Mesenchymal stem cell (in vitro differentiated cells and primary cell): ENCODE data around the gene OR5D13. TPM values are rescaled to one million over a fixed set of nuclear protein-coding genes. Genes with fewer than 3 reads are reported as not detected.

Source experiments
- DNase-seq: peaks from one replicate; pipeline ENCODE4 v3.0.0-alpha.2; 2013
- H2AFZ ChIP-seq: one replicate; pipeline ENCODE4 v1.6.1; 2013; ENCODE audit warnings: low read depth, mild to moderate bottlenecking, control low read depth, inconsistent platforms, low read length, moderate library complexity
- H2AK5ac ChIP-seq: 2 replicates; pipeline ENCODE4 v1.6.1; 2013; ENCODE audit warnings: low read length, moderate library complexity, mild to moderate bottlenecking, inconsistent platforms; ENCODE audit not compliant: severe bottlenecking
- H2BK120ac ChIP-seq: one replicate; pipeline ENCODE4 v1.6.1; 2013; ENCODE audit warnings: low read depth, mild to moderate bottlenecking, inconsistent platforms, low read length, moderate library complexity
- H2BK12ac ChIP-seq, 2 experiments: one replicate each; pipeline ENCODE4 v1.6.1; 2013; ENCODE audit warnings: inconsistent platforms in 2 of 2, low read length in 2 of 2, mild to moderate bottlenecking in 2 of 2, moderate library complexity in 2 of 2, control low read depth in 1 of 2
- H2BK15ac ChIP-seq: one replicate; pipeline ENCODE4 v1.6.1; 2013; ENCODE audit warnings: mild to moderate bottlenecking, low read depth, inconsistent platforms; ENCODE audit not compliant: poor library complexity, severe bottlenecking
- H2BK5ac ChIP-seq: 2 replicates; pipeline ENCODE4 v1.6.1; 2013; ENCODE audit warnings: low read depth, mild to moderate bottlenecking, low read length, control low read depth, inconsistent platforms; ENCODE audit not compliant: poor library complexity, severe bottlenecking
- H3K14ac ChIP-seq, 2 experiments: one replicate each; pipeline ENCODE4 v1.6.1; 2013; ENCODE audit warnings: inconsistent platforms in 2 of 2, low read length in 2 of 2, control low read depth in 1 of 2, mild to moderate bottlenecking in 1 of 2, moderate library complexity in 1 of 2
- H3K18ac ChIP-seq, 2 experiments: one replicate each; pipeline ENCODE4 v1.6.1; 2013; ENCODE audit warnings: inconsistent platforms in 2 of 2, low read length in 2 of 2, control low read depth in 1 of 2, low read depth in 1 of 2, mild to moderate bottlenecking in 1 of 2
- H3K23ac ChIP-seq, 2 experiments: one replicate each; pipeline ENCODE4 v1.6.1; 2013; ENCODE audit warnings: inconsistent platforms in 2 of 2, low read length in 2 of 2, mild to moderate bottlenecking in 2 of 2, moderate library complexity in 2 of 2, control low read depth in 1 of 2
- H3K27ac ChIP-seq: 2 replicates; pipeline ENCODE4 v1.5.1; 2013; ENCODE audit warnings: mild to moderate bottlenecking, moderate library complexity, low read length, control low read depth, inconsistent platforms; ENCODE audit not compliant: poor library complexity, severe bottlenecking
- H3K27me3 ChIP-seq, 2 experiments: 2 replicates each; pipeline versions ENCODE4 v1.6.1 to v1.7.0; 2013; ENCODE audit warnings: low read length in 2 of 2, mild to moderate bottlenecking in 2 of 2, moderate library complexity in 2 of 2, control low read depth in 1 of 2, inconsistent platforms in 1 of 2; ENCODE audit not compliant: control insufficient read depth in 1 of 2, insufficient read depth in 1 of 2
- H3K36me3 ChIP-seq, 2 experiments: 2 replicates each; pipeline versions ENCODE4 v1.6.1 to v1.7.0; 2013; ENCODE audit warnings: low read length in 2 of 2, control low read depth in 1 of 2, inconsistent platforms in 1 of 2, low read depth in 1 of 2, mild to moderate bottlenecking in 1 of 2; ENCODE audit not compliant: insufficient read depth in 2 of 2, control insufficient read depth in 1 of 2
- H3K4ac ChIP-seq, 2 experiments: one replicate each; pipeline ENCODE4 v1.6.1; 2013; ENCODE audit warnings: inconsistent platforms in 2 of 2, low read length in 2 of 2, mild to moderate bottlenecking in 2 of 2, moderate library complexity in 2 of 2, control low read depth in 1 of 2, low read depth in 1 of 2
- H3K4me1 ChIP-seq: 2 replicates; pipeline ENCODE4 v1.6.1; 2013; ENCODE audit warnings: low read depth, low read length, control low read depth; ENCODE audit not compliant: control insufficient read depth, insufficient read depth
- H3K4me2 ChIP-seq: 2 replicates; pipeline ENCODE4 v1.6.1; 2013; ENCODE audit warnings: low read length, mild to moderate bottlenecking, inconsistent platforms; ENCODE audit not compliant: poor library complexity, severe bottlenecking
- H3K4me3 ChIP-seq, 2 experiments: 2 replicates each; pipeline versions ENCODE4 v1.5.1 to v1.7.0; 2013; ENCODE audit warnings: low read length in 2 of 2, mild to moderate bottlenecking in 2 of 2, control low read depth in 1 of 2, low read depth in 1 of 2; ENCODE audit not compliant: insufficient read depth in 1 of 2
- H3K79me1 ChIP-seq: replicated peaks from 2 replicates; pipeline ENCODE4 v1.6.1; 2013; ENCODE audit warnings: mild to moderate bottlenecking, control low read depth, low read length, inconsistent platforms; ENCODE audit not compliant: poor library complexity, severe bottlenecking
- H3K9ac ChIP-seq: 2 replicates; pipeline ENCODE4 v1.7.0; 2013; ENCODE audit warnings: mild to moderate bottlenecking, low read length, moderate library complexity
- H3K9me3 ChIP-seq: 2 replicates; pipeline ENCODE4 v1.7.0; 2013; ENCODE audit warnings: mild to moderate bottlenecking, low read length; ENCODE audit not compliant: control insufficient read depth
- H4K8ac ChIP-seq: one replicate; pipeline ENCODE4 v1.6.1; 2013; ENCODE audit warnings: inconsistent platforms, mild to moderate bottlenecking, low read length, moderate library complexity
- H4K91ac ChIP-seq: one replicate; pipeline ENCODE4 v1.6.1; 2013; ENCODE audit warnings: mild to moderate bottlenecking, low read length, inconsistent platforms
- WGBS: methylation state at CpG from one replicate; pipeline ENCODE4 v1.1.7; 2013; ENCODE audit warnings: mixed read lengths; 5-methylcytosine and 5-hydroxymethylcytosine counted together
- polyA plus RNA-seq, 2 experiments: library from polyadenylated mRNA; stranded (reverse); fragments of 200-250 nt; gene quantifications; one replicate each; pipeline ENCODE4 v1.2.3, GENCODE V29; 2013

OR5D13 gene
- not detected for polyA plus RNA-seq (2013, experiment 1 of 2)
- not detected for polyA plus RNA-seq (2013, experiment 2 of 2)

GRCh38 chr11:55773138-55773537 lies at the start of gene OR5D13:
OR5D13 (plus strand) TSS chr11:55773438; CDS start chr11:55773438, 0 bp downstream.
- H3K14ac ChIP-seq, result no peak within 1 kb of the TSS
- no peak within 1 kb of the TSS for H3K9ac ChIP-seq
- H3K9me3 ChIP-seq, result peaks cover 14% of the 10 kb centered on the region
- no peak within 1 kb of the TSS for H2AK5ac ChIP-seq
- no peak within 1 kb of the TSS for H3K23ac ChIP-seq
- no peaks in the 10 kb centered on the region for H3K36me3 ChIP-seq
- H2BK5ac ChIP-seq, result no peak within 1 kb of the TSS
- no peak within 1 kb of the TSS for H3K27ac ChIP-seq
- no peak within 1 kb of the TSS for H3K4ac ChIP-seq
- no peak within 1 kb of the TSS for H3K4me3 ChIP-seq
- no peak within 1 kb of the TSS for H2BK15ac ChIP-seq
- no peak for DNase-seq
- H3K4me1 ChIP-seq, result no peaks in the 10 kb centered on the region
- no peak within 1 kb of the TSS for H3K18ac ChIP-seq
- H3K27me3 ChIP-seq, result no peaks in the 10 kb centered on the region
- H4K91ac ChIP-seq, result no peak within 1 kb of the TSS
- H3K79me1 ChIP-seq, result no peaks in the 10 kb centered on the region
- H2AFZ ChIP-seq, result no peak within 1 kb of the TSS
- no peak within 1 kb of the TSS for H2BK12ac ChIP-seq
- no peak within 1 kb of the TSS for H4K8ac ChIP-seq
- H3K4me2 ChIP-seq, result no peak within 1 kb of the TSS
- no peak within 1 kb of the TSS for H2BK120ac ChIP-seq

GRCh38 chr11:55726715-55727324 lies 46.4 kb upstream of the OR5D13 start:
- no peak for DNase-seq
- H3K18ac ChIP-seq, result no peak overlapping the region
- no peak overlapping the region for H3K27ac ChIP-seq
- H3K14ac ChIP-seq, result no peak overlapping the region
- no peak overlapping the region for H2BK12ac ChIP-seq
- H2BK120ac ChIP-seq, result no peak overlapping the region
- H3K4me2 ChIP-seq, result no peak overlapping the region
- H4K8ac ChIP-seq, result no peak overlapping the region
- H3K4me1 ChIP-seq, result no peaks in the 10 kb centered on the region
- no peak overlapping the region for H3K4me3 ChIP-seq
- H2AK5ac ChIP-seq, result no peak overlapping the region
- H3K9ac ChIP-seq, result no peak overlapping the region
- peaks cover 4% of the 10 kb centered on the region for H3K9me3 ChIP-seq
- no peaks in the 10 kb centered on the region for H3K36me3 ChIP-seq
- H3K79me1 ChIP-seq, result no peaks in the 10 kb centered on the region
- H2AFZ ChIP-seq, result no peak overlapping the region
- H4K91ac ChIP-seq, result no peak overlapping the region
- H3K4ac ChIP-seq, result no peak overlapping the region
- H3K27me3 ChIP-seq, result no peaks in the 10 kb centered on the region
- no peak overlapping the region for H3K23ac ChIP-seq
- 19% methylated on average over 5 of the region's 5 CpGs for WGBS
- H2BK15ac ChIP-seq, result no peak overlapping the region
- H2BK5ac ChIP-seq, result no peak overlapping the region

- H2AK5ac ChIP-seq, result no peak overlapping the region
- no peak overlapping the region for H2BK15ac ChIP-seq
- no peak overlapping the region for H4K91ac ChIP-seq
- H3K4ac ChIP-seq, result no peak overlapping the region
- H3K14ac ChIP-seq, result no peak overlapping the region
- H4K8ac ChIP-seq, result no peak overlapping the region
- no peak overlapping the region for H3K23ac ChIP-seq
- H3K4me2 ChIP-seq, result no peak overlapping the region
- no peak overlapping the region for H2BK120ac ChIP-seq
- H3K9ac ChIP-seq, result no peak overlapping the region
- H3K27me3 ChIP-seq, result no peaks in the 10 kb centered on the region
- H3K9me3 ChIP-seq, result peaks cover 5% of the 10 kb centered on the region
- DNase-seq, result no peak
- no peak overlapping the region for H3K4me3 ChIP-seq
- no peak overlapping the region for H2AFZ ChIP-seq
- no peaks in the 10 kb centered on the region for H3K4me1 ChIP-seq
- H3K36me3 ChIP-seq, result no peaks in the 10 kb centered on the region
- no peak overlapping the region for H2BK5ac ChIP-seq
- WGBS, result 39% methylated on average over 3 of the region's 3 CpGs
- no peak overlapping the region for H3K18ac ChIP-seq
- H3K79me1 ChIP-seq, result no peaks in the 10 kb centered on the region
- H2BK12ac ChIP-seq, result no peak overlapping the region
- H3K27ac ChIP-seq, result no peak overlapping the region
Observed at GRCh38 chr11:55732936-55733335, 40.3 kb upstream of the OR5D13 start.

GRCh38 chr11:55791606-55792005 lies 18.4 kb downstream of the OR5D13 start:
- Histone ChIP-seq H3K4me2 (no peak overlapping the region), H3K4me3 (no peak overlapping the region), H2AK5ac (no peak overlapping the region), H3K9ac (no peak overlapping the region), H2BK5ac (no peak overlapping the region), H3K4me1 (no peaks in the 10 kb centered on the region), H3K23ac (no peak overlapping the region), H3K27me3 (no peaks in the 10 kb centered on the region), H3K18ac (no peak overlapping the region), H3K27ac (no peak overlapping the region), H3K14ac (no peak overlapping the region), H3K4ac (no peak overlapping the region), H4K91ac (no peak overlapping the region), H4K8ac (no peak overlapping the region), H2BK15ac (no peak overlapping the region), H3K36me3 (no peaks in the 10 kb centered on the region), H2AFZ (no peak overlapping the region), H3K9me3 (no peaks in the 10 kb centered on the region), H3K79me1 (no peaks in the 10 kb centered on the region), H2BK12ac (no peak overlapping the region), H2BK120ac (no peak overlapping the region)
- DNase-seq, result no peak
- no CpG with 5 or more reads among the region's 1 CpG for WGBS
